Measurements from ENCODE around the gene NMNAT2. TPM values are rescaled to one million over a fixed set of nuclear protein-coding genes. Genes with fewer than 3 reads are reported as not detected.
A peak's percentile ranks its signal among the peaks of the same experiment; 100 is the strongest.

The NMNAT2 gene
- total RNA-seq, 1 experiment from 2014 or later: not detected

DNA sequence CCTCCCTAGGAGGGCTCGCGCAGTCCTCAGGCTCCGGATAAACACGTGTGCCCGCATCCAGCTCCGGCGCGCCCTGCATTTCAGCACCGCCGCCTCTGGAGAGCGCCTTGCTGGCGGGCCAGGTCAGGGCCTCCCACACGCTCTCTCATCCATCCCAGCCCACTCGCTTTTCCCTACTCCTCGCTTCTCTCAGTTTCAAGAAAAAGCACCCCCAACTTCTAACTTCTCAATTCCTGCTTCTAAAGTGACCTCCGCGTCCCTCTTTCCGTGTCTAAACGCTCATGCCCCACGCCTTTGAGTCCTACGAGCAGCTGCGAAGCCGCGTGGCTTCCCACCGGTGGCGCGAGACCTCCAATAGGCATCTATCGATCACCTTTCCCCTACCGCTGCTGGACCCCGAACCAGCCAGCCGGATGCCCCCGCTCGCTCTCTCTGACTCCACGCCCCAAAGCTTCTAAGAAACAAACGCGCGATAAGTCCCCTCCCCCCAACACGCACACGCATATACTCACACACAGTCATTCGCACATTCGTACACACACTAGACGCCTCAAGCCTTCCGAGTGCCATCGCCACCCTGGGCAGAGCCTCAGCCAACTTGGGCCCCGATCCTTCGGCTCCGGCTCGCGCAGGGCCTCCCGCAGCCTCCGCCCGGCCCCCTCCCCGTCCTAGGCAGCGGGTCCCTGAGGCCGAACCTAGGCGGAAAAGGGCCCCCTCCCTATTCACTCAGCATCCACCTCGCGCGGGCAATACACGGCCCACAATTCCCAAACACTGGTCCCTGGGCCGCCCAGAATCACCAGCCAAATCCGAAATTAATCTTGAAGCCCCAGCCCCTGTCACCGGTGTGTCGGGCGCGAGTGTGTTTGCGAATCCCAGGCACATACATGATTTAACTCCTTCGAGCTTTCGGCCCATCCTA, 1.1 kb downstream of the NMNAT2 start:
- Histone ChIP-seq H3K9ac (ENCODE audit: low read length) (no peak overlapping the region), H3K9me2 (ENCODE audit: insufficient read depth) (no peaks in the 10 kb centered on the region), H3K9me3 (ENCODE audit: control insufficient read depth in 1 of 2, insufficient read depth in 1 of 2, low read depth in 1 of 2, low read length in 2 of 2) (no peaks in the 10 kb centered on the region), H3K27ac (ENCODE audit: low read depth, low read length) (no peak overlapping the region), H2AFZ (ENCODE audit: low read depth, low read length, poor library complexity, severe bottlenecking) (no peak overlapping the region), H3K4me3 (replicated peaks in 1 of 2; ENCODE audit: low read depth in 1 of 2, low read length in 2 of 2) (no peak overlapping the region), H3K36me3 (ENCODE audit: control insufficient read depth in 1 of 2, insufficient read depth in 2 of 2, low read length in 2 of 2) (no peaks in the 10 kb centered on the region), H3K27me3 (ENCODE audit: insufficient read depth, low read length) (no peaks in the 10 kb centered on the region), H3K4me2 (ENCODE audit: low read length) (no peak overlapping the region), H3K79me2 (ENCODE audit: insufficient read depth, low read length) (no peaks in the 10 kb centered on the region), H4K20me1 (ENCODE audit: insufficient read depth) (no peaks in the 10 kb centered on the region), H3K4me1 (ENCODE audit: control insufficient read depth in 1 of 2, insufficient read depth in 2 of 2, low read length in 2 of 2) (no peaks in the 10 kb centered on the region)
- intact Hi-C loops (cut with micrococcal nuclease): no loop called here
- no TSS peak for BruUV-seq (replicated peaks)
- DNase-seq (ENCODE audit: low read depth, low spot score) (no peak), ATAC-seq (no peak)
- no peak for TF ChIP-seq CEBPB (IDR thresholded peaks at IDR 0.05; ENCODE audit: low read depth)
- TF ChIP-seq EGR1 (IDR thresholded peaks at IDR 0.05; ENCODE audit: low read depth): no peak
- TF ChIP-seq POLR2A (IDR thresholded peaks at IDR 0.05; ENCODE audit: borderline replicate concordance, extremely low read depth, insufficient read depth, insufficient read length): no peak
- TF ChIP-seq ELF1 (IDR thresholded peaks at IDR 0.05; ENCODE audit: borderline replicate concordance, low read depth): no peak
- TF ChIP-seq JUND (IDR thresholded peaks at IDR 0.05): no peak
- TF ChIP-seq, protein P1, sequence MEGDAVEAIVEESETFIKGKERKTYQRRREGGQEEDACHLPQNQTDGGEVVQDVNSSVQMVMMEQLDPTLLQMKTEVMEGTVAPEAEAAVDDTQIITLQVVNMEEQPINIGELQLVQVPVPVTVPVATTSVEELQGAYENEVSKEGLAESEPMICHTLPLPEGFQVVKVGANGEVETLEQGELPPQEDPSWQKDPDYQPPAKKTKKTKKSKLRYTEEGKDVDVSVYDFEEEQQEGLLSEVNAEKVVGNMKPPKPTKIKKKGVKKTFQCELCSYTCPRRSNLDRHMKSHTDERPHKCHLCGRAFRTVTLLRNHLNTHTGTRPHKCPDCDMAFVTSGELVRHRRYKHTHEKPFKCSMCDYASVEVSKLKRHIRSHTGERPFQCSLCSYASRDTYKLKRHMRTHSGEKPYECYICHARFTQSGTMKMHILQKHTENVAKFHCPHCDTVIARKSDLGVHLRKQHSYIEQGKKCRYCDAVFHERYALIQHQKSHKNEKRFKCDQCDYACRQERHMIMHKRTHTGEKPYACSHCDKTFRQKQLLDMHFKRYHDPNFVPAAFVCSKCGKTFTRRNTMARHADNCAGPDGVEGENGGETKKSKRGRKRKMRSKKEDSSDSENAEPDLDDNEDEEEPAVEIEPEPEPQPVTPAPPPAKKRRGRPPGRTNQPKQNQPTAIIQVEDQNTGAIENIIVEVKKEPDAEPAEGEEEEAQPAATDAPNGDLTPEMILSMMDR (IDR thresholded peaks at IDR 0.05 in 2 of 3, conservative IDR thresholded peaks at IDR 0.05 in 1 of 3; ENCODE audit: borderline replicate concordance in 1 of 3, insufficient read depth in 1 of 3, low read depth in 2 of 3, low read length in 2 of 3): no peak
- TF ChIP-seq, protein P2, sequence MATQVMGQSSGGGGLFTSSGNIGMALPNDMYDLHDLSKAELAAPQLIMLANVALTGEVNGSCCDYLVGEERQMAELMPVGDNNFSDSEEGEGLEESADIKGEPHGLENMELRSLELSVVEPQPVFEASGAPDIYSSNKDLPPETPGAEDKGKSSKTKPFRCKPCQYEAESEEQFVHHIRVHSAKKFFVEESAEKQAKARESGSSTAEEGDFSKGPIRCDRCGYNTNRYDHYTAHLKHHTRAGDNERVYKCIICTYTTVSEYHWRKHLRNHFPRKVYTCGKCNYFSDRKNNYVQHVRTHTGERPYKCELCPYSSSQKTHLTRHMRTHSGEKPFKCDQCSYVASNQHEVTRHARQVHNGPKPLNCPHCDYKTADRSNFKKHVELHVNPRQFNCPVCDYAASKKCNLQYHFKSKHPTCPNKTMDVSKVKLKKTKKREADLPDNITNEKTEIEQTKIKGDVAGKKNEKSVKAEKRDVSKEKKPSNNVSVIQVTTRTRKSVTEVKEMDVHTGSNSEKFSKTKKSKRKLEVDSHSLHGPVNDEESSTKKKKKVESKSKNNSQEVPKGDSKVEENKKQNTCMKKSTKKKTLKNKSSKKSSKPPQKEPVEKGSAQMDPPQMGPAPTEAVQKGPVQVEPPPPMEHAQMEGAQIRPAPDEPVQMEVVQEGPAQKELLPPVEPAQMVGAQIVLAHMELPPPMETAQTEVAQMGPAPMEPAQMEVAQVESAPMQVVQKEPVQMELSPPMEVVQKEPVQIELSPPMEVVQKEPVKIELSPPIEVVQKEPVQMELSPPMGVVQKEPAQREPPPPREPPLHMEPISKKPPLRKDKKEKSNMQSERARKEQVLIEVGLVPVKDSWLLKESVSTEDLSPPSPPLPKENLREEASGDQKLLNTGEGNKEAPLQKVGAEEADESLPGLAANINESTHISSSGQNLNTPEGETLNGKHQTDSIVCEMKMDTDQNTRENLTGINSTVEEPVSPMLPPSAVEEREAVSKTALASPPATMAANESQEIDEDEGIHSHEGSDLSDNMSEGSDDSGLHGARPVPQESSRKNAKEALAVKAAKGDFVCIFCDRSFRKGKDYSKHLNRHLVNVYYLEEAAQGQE (IDR thresholded peaks at IDR 0.05; ENCODE audit: low read depth): peak; percentile 54
- TF ChIP-seq FOSL1 (IDR thresholded peaks at IDR 0.05; ENCODE audit: low read depth): no peak
- ChIA-PET RAD21 (ENCODE audit: low non-redundant PET in 1 of 2, low total read pairs in 2 of 2, uncharacterized antibody in 2 of 2, unreplicated experiment in 2 of 2) (no interaction called here), CTCF (no interaction called here), POLR2A (no interaction called here)

Measured in HCT116 (cell line).